DMS153 treated with DMSO at 0.1 percent for 48 hours (cell line): Measurements from ENCODE around the gene SGPL1.

Source experiments
- DNase-seq: peaks from one replicate; lab custom pipeline; 2025; ENCODE audit not compliant: unreplicated experiment; lab: John Stamatoyannopoulos, UW

Gene SGPL1

GRCh38 chr10:70905071-70906021 lies 89.6 kb downstream of the SGPL1 start:
- DNase-seq = no peak

GRCh38 chr10:70906031-70906783 lies 90.5 kb downstream of the SGPL1 start:
- DNase-seq = no peak

GRCh38 chr10:70906953-70907636 lies 91.3 kb downstream of the SGPL1 start:
- no peak for DNase-seq

- DNase-seq = no peak
Observed at GRCh38 chr10:70907637-70908405, 92.1 kb downstream of the SGPL1 start.

- no peak for DNase-seq
Observed at GRCh38 chr10:70908406-70909296, 92.9 kb downstream of the SGPL1 start.

GRCh38 chr10:70909326-70909935 lies 93.7 kb downstream of the SGPL1 start:
- DNase-seq = no peak

GRCh38 chr10:70910486-70911341 lies 95.0 kb downstream of the SGPL1 start:
- DNase-seq = no peak

GRCh38 chr10:70911386-70911785 lies 95.6 kb downstream of the SGPL1 start:
- DNase-seq = no peak

- DNase-seq = no peak
Observed at GRCh38 chr10:70912556-70912955, 96.8 kb downstream of the SGPL1 start.

GRCh38 chr10:70913191-70913892 lies 97.6 kb downstream of the SGPL1 start:
- DNase-seq = no peak

- no peak for DNase-seq
Observed at GRCh38 chr10:70913893-70914240, 98.1 kb downstream of the SGPL1 start.

GRCh38 chr10:70914316-70914864 lies 98.6 kb downstream of the SGPL1 start:
- DNase-seq = no peak

GRCh38 chr10:70915206-70915605 lies 99.5 kb downstream of the SGPL1 start:
- DNase-seq = no peak

GRCh38 chr10:70915806-70916205 lies 100.1 kb downstream of the SGPL1 start:
- no peak for DNase-seq

- DNase-seq = no peak
Observed at GRCh38 chr10:70916241-70916640, 100.5 kb downstream of the SGPL1 start.

GRCh38 chr10:70917226-70917625 lies 101.5 kb downstream of the SGPL1 start:
- no peak for DNase-seq

- no peak for DNase-seq
Observed at GRCh38 chr10:70917635-70918034, 101.9 kb downstream of the SGPL1 start.
